CD14-positive monocyte (primary cell): ENCODE measurements around the gene NYAP1. TPM values are rescaled to one million over a fixed set of nuclear protein-coding genes. Genes with fewer than 3 reads are reported as not detected.
A peak's percentile ranks its signal among the peaks of the same experiment; 100 is the strongest.

Experiments used
- DNase-seq, 3 donors: peaks; one replicate each; pipeline ENCODE4 v3.0.0-alpha.2; 2011 to 2022
- H2AFZ ChIP-seq: 2 replicates; pipeline ENCODE4 v1.6.0; 2012; ENCODE audit warnings: mild to moderate bottlenecking, low read depth, low read length, inconsistent platforms; ENCODE audit not compliant: insufficient read depth, poor library complexity, severe bottlenecking
- H3K27ac ChIP-seq, 2 donors: 1 replicate in 1 of 2; 2 replicates in 1 of 2; pipeline ENCODE4 v1.5.1; 2012 to 2013; ENCODE audit warnings: low read length in 2 of 2, control low read depth in 1 of 2, inconsistent platforms in 1 of 2, low read depth in 1 of 2, mild to moderate bottlenecking in 1 of 2
- H3K27me3 ChIP-seq, 2 donors: one replicate each; pipeline versions ENCODE4 v1.6.0 to v1.6.1; 2011 to 2013; ENCODE audit warnings: low read length in 2 of 2; ENCODE audit not compliant: control insufficient read depth in 2 of 2, insufficient read depth in 2 of 2
- H3K36me3 ChIP-seq, 2 donors: replicated peaks in 1 of 2; 1 replicate in 1 of 2; 2 replicates in 1 of 2; pipeline versions ENCODE4 v1.5.1 to v1.6.1; 2012 to 2013; ENCODE audit warnings: low read length in 2 of 2, control low read depth in 1 of 2, inconsistent platforms in 1 of 2, mild to moderate bottlenecking in 1 of 2; ENCODE audit not compliant: insufficient read depth in 2 of 2, control insufficient read depth in 1 of 2
- H3K4me1 ChIP-seq, 2 donors: 1 replicate in 1 of 2; 2 replicates in 1 of 2; pipeline versions ENCODE4 v1.5.1 to v1.6.1; 2012 to 2013; ENCODE audit warnings: low read length in 2 of 2, control low read depth in 1 of 2, inconsistent platforms in 1 of 2, mild to moderate bottlenecking in 1 of 2, moderate library complexity in 1 of 2; ENCODE audit not compliant: insufficient read depth in 2 of 2, control insufficient read depth in 1 of 2
- H3K4me2 ChIP-seq: replicated peaks from 2 replicates; pipeline ENCODE3; 2012; ENCODE audit warnings: low read length, moderate library complexity, mild to moderate bottlenecking; ENCODE audit not compliant: poor library complexity, severe bottlenecking; ENCODE audit errors: extremely low read depth
- H3K4me3 ChIP-seq, 3 experiments: fragments of 200-600 bp in 1 of 3; sonication (generic) in 1 of 3; replicated peaks in 1 of 3; 1 replicate in 2 of 3; 2 replicates in 1 of 3; pipeline ENCODE4 v1.5.1; 2011 to 2013; ENCODE audit warnings: low read length in 3 of 3, mild to moderate bottlenecking in 3 of 3, control low read depth in 2 of 3, low read depth in 2 of 3, inconsistent platforms in 1 of 3, moderate library complexity in 1 of 3
- H3K79me2 ChIP-seq: 2 replicates; pipeline ENCODE4 v1.6.0; 2012; ENCODE audit warnings: mild to moderate bottlenecking, control low read depth, inconsistent platforms, low read length, moderate library complexity; ENCODE audit not compliant: insufficient read depth
- H3K9ac ChIP-seq: 2 replicates; pipeline ENCODE4 v1.6.0; 2017; ENCODE audit warnings: low read length, mild to moderate bottlenecking; ENCODE audit not compliant: insufficient read depth, poor library complexity, severe bottlenecking
- H3K9me3 ChIP-seq, 2 donors: replicated peaks in 1 of 2; 1 replicate in 1 of 2; 2 replicates in 1 of 2; pipeline versions ENCODE4 v1.5.1 to v1.6.1; 2012 to 2013; ENCODE audit warnings: low read length in 2 of 2, control low read depth in 1 of 2; ENCODE audit not compliant: control insufficient read depth in 1 of 2, insufficient read depth in 1 of 2
- H4K20me1 ChIP-seq: 2 replicates; pipeline ENCODE4 v1.6.0; 2012; ENCODE audit warnings: mild to moderate bottlenecking, low read length, control low read depth, moderate library complexity; ENCODE audit not compliant: insufficient read depth
- H3K27ac Mint-ChIP-seq, 7 donors: one replicate each; pipeline ENCODE4 v1.8.0; 2020; ENCODE audit warnings: mild to moderate bottlenecking in 7 of 7, mixed read lengths in 7 of 7, moderate library complexity in 6 of 7, inconsistent platforms in 2 of 7
- H3K27me3 Mint-ChIP-seq, 3 donors: one replicate each; pipeline ENCODE4 v1.8.0; 2021 to 2022; ENCODE audit warnings: low read depth in 3 of 3, mild to moderate bottlenecking in 3 of 3, mixed read lengths in 3 of 3, moderate library complexity in 3 of 3, inconsistent platforms in 1 of 3
- H3K36me3 Mint-ChIP-seq, 2 donors: one replicate each; pipeline ENCODE4 v1.8.0; 2020; ENCODE audit warnings: mixed read lengths in 2 of 2, inconsistent platforms in 1 of 2, mild to moderate bottlenecking in 1 of 2
- H3K4me1 Mint-ChIP-seq: one replicate; pipeline ENCODE4 v1.8.0; 2020; ENCODE audit warnings: mild to moderate bottlenecking, mixed read lengths
- H3K4me3 Mint-ChIP-seq, 2 donors: one replicate each; pipeline ENCODE4 v1.8.0; 2020; ENCODE audit warnings: mild to moderate bottlenecking in 2 of 2, mixed read lengths in 2 of 2, moderate library complexity in 1 of 2
- H3K9me3 Mint-ChIP-seq, 7 donors: one replicate each; pipeline ENCODE4 v1.8.0; 2020 to 2022; ENCODE audit warnings: mixed read lengths in 7 of 7, mild to moderate bottlenecking in 6 of 7, moderate library complexity in 6 of 7, inconsistent platforms in 2 of 7
- WGBS: methylation state at CpG from one replicate; pipeline ENCODE4 v1.1.5; 2013; ENCODE audit warnings: missing lambda C conversion rate; ENCODE audit not compliant: insufficient coverage; 5-methylcytosine and 5-hydroxymethylcytosine counted together
- intact Hi-C, 2 donors: fragments of 100-400 bp; cut with micrococcal nuclease; formaldehyde crosslinking; loops; one replicate each; pipeline versions ENCODE4 v1.15.0 to v1.15.1; 2023
- polyA plus RNA-seq, 3 donors: library from polyadenylated mRNA; depleted of rRNA in 1 of 3; unstranded in 2 of 3; stranded (reverse) in 1 of 3; fragments of 300-500 nt in 2 of 3; fragments of >200 nt in 1 of 3; fragmentation: Illumina TruSeq in 2 of 3; gene quantifications; 1 replicate in 2 of 3; 2 replicates in 1 of 3; pipeline ENCODE4 v1.2.3, GENCODE V29; 2012 to 2021
- TF ChIP-seq, protein P1 (sequence below): fragments of 200-600 bp; IDR thresholded peaks from one replicate; pipeline ENCODE4 v1.8.0; 2022; ENCODE audit warnings: antibody characterized with exemption, mild to moderate bottlenecking

Gene NYAP1
- polyA plus RNA-seq, 3 donors = not detected

GRCh38 chr7:100465702-100466311, 17.9 kb upstream of the NYAP1 start:
- no peak overlapping the region for H3K4me2 ChIP-seq
- peak; percentile 50 to 61 (median 50) for DNase-seq

GRCh38 chr7:100466653-100467605, 16.8 kb upstream of the NYAP1 start:
- Mint-ChIP-seq H3K4me3 (no peak overlapping the region), H3K27me3 (no peaks in the 10 kb centered on the region), H3K4me1 (peaks cover 14% of the 10 kb centered on the region), H3K36me3 (peaks cover 34 to 72% of the 10 kb centered on the region in 2 donors), H3K9me3 (no peaks in the 10 kb centered on the region), H3K27ac (peak overlapping the region in 1 of 7 donors; percentile 37)
- intact Hi-C loops = loop anchor here in 1 of 2 donors (5.0 kb wide), 1 partner anchor 95 kb away; no protein-coding TSS in a partner anchor
- H3K27me3 ChIP-seq = no peaks in the 10 kb centered on the region
- 85% methylated on average over 11 of the region's 32 CpGs for WGBS
- no peak overlapping the region for H2AFZ ChIP-seq
- TF ChIP-seq, protein P1, sequence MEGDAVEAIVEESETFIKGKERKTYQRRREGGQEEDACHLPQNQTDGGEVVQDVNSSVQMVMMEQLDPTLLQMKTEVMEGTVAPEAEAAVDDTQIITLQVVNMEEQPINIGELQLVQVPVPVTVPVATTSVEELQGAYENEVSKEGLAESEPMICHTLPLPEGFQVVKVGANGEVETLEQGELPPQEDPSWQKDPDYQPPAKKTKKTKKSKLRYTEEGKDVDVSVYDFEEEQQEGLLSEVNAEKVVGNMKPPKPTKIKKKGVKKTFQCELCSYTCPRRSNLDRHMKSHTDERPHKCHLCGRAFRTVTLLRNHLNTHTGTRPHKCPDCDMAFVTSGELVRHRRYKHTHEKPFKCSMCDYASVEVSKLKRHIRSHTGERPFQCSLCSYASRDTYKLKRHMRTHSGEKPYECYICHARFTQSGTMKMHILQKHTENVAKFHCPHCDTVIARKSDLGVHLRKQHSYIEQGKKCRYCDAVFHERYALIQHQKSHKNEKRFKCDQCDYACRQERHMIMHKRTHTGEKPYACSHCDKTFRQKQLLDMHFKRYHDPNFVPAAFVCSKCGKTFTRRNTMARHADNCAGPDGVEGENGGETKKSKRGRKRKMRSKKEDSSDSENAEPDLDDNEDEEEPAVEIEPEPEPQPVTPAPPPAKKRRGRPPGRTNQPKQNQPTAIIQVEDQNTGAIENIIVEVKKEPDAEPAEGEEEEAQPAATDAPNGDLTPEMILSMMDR = no peak
- no peak overlapping the region for H3K4me2 ChIP-seq
- peaks cover 3 to 6% of the 10 kb centered on the region in 2 donors for H3K4me1 ChIP-seq
- no peak overlapping the region for H3K9ac ChIP-seq
- H3K27ac ChIP-seq = no peak overlapping the region
- H3K9me3 ChIP-seq = no peaks in the 10 kb centered on the region
- no peak overlapping the region for H3K4me3 ChIP-seq
- H4K20me1 ChIP-seq = peaks cover 75% of the 10 kb centered on the region
- no peak for DNase-seq
- H3K79me2 ChIP-seq = no peaks in the 10 kb centered on the region
- H3K36me3 ChIP-seq = peaks cover 36 to 69% of the 10 kb centered on the region in 2 donors

More at GRCh38 chr7:100465702-100466311, 17.9 kb upstream of the NYAP1 start:
- H3K27ac Mint-ChIP-seq = peak overlapping the region in 1 of 7 donors; percentile 41
- H3K27me3 Mint-ChIP-seq = peaks cover 0 to under 1% (median 0%) of the 10 kb centered on the region in 3 donors
- WGBS = 9% methylated on average over 14 of the region's 17 CpGs
- peaks cover 3 to 6% of the 10 kb centered on the region in 2 donors for H3K4me1 ChIP-seq
- intact Hi-C loops = loop anchor here in 1 of 2 donors (5.0 kb wide), 1 partner anchor 96 kb away; no protein-coding TSS in a partner anchor
- no peak overlapping the region for H2AFZ ChIP-seq
- no peaks in the 10 kb centered on the region for H3K27me3 ChIP-seq
- H4K20me1 ChIP-seq = peaks cover 64% of the 10 kb centered on the region
- no peaks in the 10 kb centered on the region for H3K9me3 ChIP-seq
- H3K9me3 Mint-ChIP-seq = no peaks in the 10 kb centered on the region
- H3K9ac ChIP-seq = no peak overlapping the region
- H3K79me2 ChIP-seq = no peaks in the 10 kb centered on the region
- H3K4me1 Mint-ChIP-seq = peaks cover 13% of the 10 kb centered on the region
- no peak overlapping the region for H3K4me3 ChIP-seq
- TF ChIP-seq, protein P1 = peak; percentile 63
- H3K36me3 ChIP-seq = peaks cover 36 to 67% of the 10 kb centered on the region in 2 donors
- peaks cover 40 to 75% of the 10 kb centered on the region in 2 donors for H3K36me3 Mint-ChIP-seq
- no peak overlapping the region for H3K27ac ChIP-seq
- no peak overlapping the region for H3K4me3 Mint-ChIP-seq
